Endothelial cell of umbilical vein (primary cell): Measurements from ENCODE around the gene SLC25A33. TPM values are rescaled to one million over a fixed set of nuclear protein-coding genes. Genes with fewer than 3 reads are reported as not detected.

ENCODE experiments used
- BruUV-seq: library from RNA; stranded (reverse); fragments of 400-500 nt; replicated peaks from 2 replicates; lab custom pipeline; 2021; lab: Mats Ljungman, UMichigan
- CTCF ChIA-PET: fragments of 300-600, 350-600 bp; sonication (Branson Sonifier 250); formaldehyde crosslinking; loops from one replicate; lab custom pipeline; 2021; ENCODE audit warnings: antibody characterized with exemption, inconsistent platforms; lab: Charles Lee
- POLR2A ChIA-PET: fragments of 300-600, 350-600 bp; sonication (Branson Sonifier 250); formaldehyde crosslinking; loops from one replicate; lab custom pipeline; 2021; ENCODE audit warnings: antibody characterized with exemption, inconsistent platforms; lab: Charles Lee
- DNase-seq: peaks from one replicate; pipeline ENCODE4 v3.0.0-alpha.2; 2011; ENCODE audit warnings: low read depth, low spot score
- FAIRE-seq: peaks from 2 replicates; lab custom pipeline; 2011; peaks lifted over from hg19 to GRCh38; lab: Jason Lieb, UNC
- H2AFZ ChIP-seq: 2 replicates; pipeline ENCODE4 v1.6.0; 2012; ENCODE audit warnings: low read depth, low read length, control low read depth, inconsistent platforms
- H3K27ac ChIP-seq: 2 replicates; pipeline ENCODE4 v1.5.1; 2011; ENCODE audit warnings: low read depth, mild to moderate bottlenecking, control low read depth, low read length, moderate library complexity; ENCODE audit not compliant: insufficient read depth
- H3K27me3 ChIP-seq, 2 experiments: 2 replicates each; pipeline versions ENCODE4 v1.6.0 to v1.6.1; 2011; ENCODE audit warnings: low read length in 2 of 2, mixed read lengths in 1 of 2; ENCODE audit not compliant: control insufficient read depth in 2 of 2, insufficient read depth in 2 of 2
- H3K36me3 ChIP-seq, 2 experiments: 2 replicates in 1 of 2; 3 replicates in 1 of 2; pipeline ENCODE4 v1.5.1; 2011; ENCODE audit warnings: low read length in 2 of 2, mild to moderate bottlenecking in 1 of 2, moderate library complexity in 1 of 2; ENCODE audit not compliant: control insufficient read depth in 2 of 2, insufficient read depth in 2 of 2; ENCODE audit errors: extremely low read depth in 1 of 2
- H3K4me1 ChIP-seq: 3 replicates; pipeline ENCODE4 v1.5.1; 2011; ENCODE audit warnings: mild to moderate bottlenecking, low read length; ENCODE audit not compliant: control insufficient read depth, insufficient read depth; ENCODE audit errors: extremely low read depth
- H3K4me2 ChIP-seq: 2 replicates; pipeline ENCODE4 v1.6.1; 2011; ENCODE audit warnings: low read length, control low read depth, mixed read lengths; ENCODE audit not compliant: insufficient read depth
- H3K4me3 ChIP-seq, 3 experiments: fragments of 200-600 bp in 1 of 3; sonication (generic), shearing (Covaris generic) in 1 of 3; replicated peaks in 1 of 3; 2 replicates each; pipeline ENCODE4 v1.5.1; 2011 to 2016; ENCODE audit warnings: control low read depth in 3 of 3, low read length in 3 of 3, mild to moderate bottlenecking in 2 of 3, inconsistent platforms in 1 of 3, low read depth in 1 of 3, moderate library complexity in 1 of 3; ENCODE audit not compliant: insufficient read depth in 1 of 3
- H3K79me2 ChIP-seq: 2 replicates; pipeline ENCODE4 v1.6.0; 2012; ENCODE audit warnings: low read length, inconsistent platforms; ENCODE audit not compliant: control insufficient read depth, insufficient read depth
- H3K9ac ChIP-seq: replicated peaks from 2 replicates; pipeline ENCODE3; 2011; ENCODE audit warnings: low read length, control low read depth; ENCODE audit not compliant: insufficient read depth; ENCODE audit errors: extremely low read depth
- H3K9me1 ChIP-seq: replicated peaks from 3 replicates; pipeline ENCODE4 v1.6.0; 2011; ENCODE audit warnings: mild to moderate bottlenecking, low read length; ENCODE audit not compliant: control insufficient read depth, insufficient read depth; ENCODE audit errors: extremely low read depth
- H3K9me3 ChIP-seq: replicated peaks from 2 replicates; pipeline ENCODE4 v1.5.1; 2012; ENCODE audit warnings: low read length, inconsistent platforms; ENCODE audit not compliant: control insufficient read depth, insufficient read depth
- H4K20me1 ChIP-seq: replicated peaks from 2 replicates; pipeline ENCODE3; 2011; ENCODE audit warnings: mild to moderate bottlenecking, low read length; ENCODE audit not compliant: control insufficient read depth, insufficient read depth; ENCODE audit errors: extremely low read depth
- EZH2 ChIP-seq: IDR thresholded peaks from 2 replicates; pipeline ENCODE4 v1.6.1; 2012; ENCODE audit warnings: borderline replicate concordance, low read depth, mild to moderate bottlenecking, moderate library complexity, low read length, inconsistent platforms; ENCODE audit not compliant: severe bottlenecking
- FOS ChIP-seq: IDR thresholded peaks from 2 replicates; pipeline ENCODE4 v1.6.1; 2011; ENCODE audit warnings: mild to moderate bottlenecking, low read length, moderate library complexity, borderline replicate concordance; ENCODE audit not compliant: insufficient read depth
- GATA2 ChIP-seq: IDR thresholded peaks from 2 replicates; pipeline ENCODE4 v1.7.0; 2011; ENCODE audit warnings: low read depth, mild to moderate bottlenecking, moderate library complexity, mixed read lengths, low read length; ENCODE audit not compliant: insufficient read length, insufficient read depth
- JUN ChIP-seq: IDR thresholded peaks from 2 replicates; pipeline ENCODE4 v1.6.1; 2011; ENCODE audit warnings: borderline replicate concordance, low read depth; ENCODE audit not compliant: insufficient read length, insufficient read depth
- MYC ChIP-seq: IDR thresholded peaks from one replicate; pipeline ENCODE4 v1.6.1; 2011; ENCODE audit warnings: mild to moderate bottlenecking, low read depth, low read length
- POLR2A ChIP-seq: IDR thresholded peaks from 2 replicates; pipeline ENCODE4 v1.6.1; 2012; ENCODE audit warnings: low read depth, mild to moderate bottlenecking, control low read depth, low read length
- POLR2AphosphoS5 ChIP-seq: IDR thresholded peaks from 2 replicates; pipeline ENCODE4 v1.6.1; 2012; ENCODE audit warnings: low read depth, mild to moderate bottlenecking, control low read depth, low read length, moderate library complexity; ENCODE audit not compliant: insufficient read depth
- dilution Hi-C: fragments of 300-500 bp; cut with MboI; formaldehyde crosslinking; loops from one replicate; pipeline ENCODE4 v1.15.0; 2019; ENCODE audit warnings: low sequenced_read_pairs; ENCODE audit not compliant: extremely low pct_ligation_motif_present
- intact Hi-C: fragments of 100-400 bp; cut with micrococcal nuclease; formaldehyde crosslinking; loops from one replicate; pipeline ENCODE4 v1.10.0; 2022
- polyA plus RNA-seq, 4 experiments: library from polyadenylated mRNA; depleted of rRNA in 3 of 4; stranded (reverse) in 3 of 4; unstranded in 1 of 4; fragments of >200 nt; gene quantifications; 2 replicates each; pipeline versions ENCODE4 v1.2.1 to v1.2.3, GENCODE V29; 2011 to 2012; ENCODE audit warnings: missing spikeins in 1 of 4
- total RNA-seq: library from RNA; stranded (reverse); gene quantifications from 2 replicates; pipeline ENCODE4 v1.2.3, GENCODE V29; 2021
- TF ChIP-seq, protein P1 (sequence below): IDR thresholded peaks from 2 replicates; pipeline ENCODE4 v1.6.1; 2011; ENCODE audit not compliant: insufficient read depth, insufficient read length
- TF ChIP-seq, protein P2 (sequence below), 2 donors: IDR thresholded peaks; 1 replicate in 1 of 2; 2 replicates in 1 of 2; pipeline ENCODE4 v1.5.1; 2011; ENCODE audit warnings: low read length in 2 of 2, mild to moderate bottlenecking in 2 of 2, moderate library complexity in 2 of 2, control low read depth in 1 of 2, inconsistent platforms in 1 of 2, low read depth in 1 of 2; ENCODE audit not compliant: insufficient read depth in 1 of 2; ENCODE audit errors: extremely low read depth in 1 of 2

SLC25A33 gene
- total and polyA plus RNA-seq, 2 donors (not counting 3 experiments of a cell fraction or from before 2014, with no cell fraction given) = 3.8 to 6.6 TPM

DNA sequence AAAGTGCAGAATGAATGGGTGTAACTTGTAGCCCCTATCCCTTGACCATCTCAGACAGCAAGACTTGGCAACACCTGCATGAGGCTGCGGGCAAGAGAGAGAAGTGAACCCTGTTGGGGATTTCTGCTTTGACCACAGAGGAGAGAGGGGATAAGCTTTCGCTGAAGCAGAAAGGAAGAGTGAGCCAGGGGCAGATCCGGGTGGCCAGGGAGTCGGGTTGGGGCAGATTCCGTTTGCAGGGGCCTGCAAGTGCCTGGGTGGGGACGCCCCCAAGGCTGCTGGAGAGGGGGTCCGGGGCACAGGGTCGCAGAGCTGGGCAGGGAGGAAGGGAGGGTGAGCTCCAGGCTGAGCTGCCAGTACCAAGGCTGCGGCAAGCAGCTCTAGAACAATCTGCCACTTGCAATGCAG is 86.9 kb downstream of the SLC25A33 start:
- TF ChIP-seq JUN = no peak
- TF ChIP-seq EZH2 = no peak
- TF ChIP-seq GATA2 = no peak
- TF ChIP-seq, protein P1, sequence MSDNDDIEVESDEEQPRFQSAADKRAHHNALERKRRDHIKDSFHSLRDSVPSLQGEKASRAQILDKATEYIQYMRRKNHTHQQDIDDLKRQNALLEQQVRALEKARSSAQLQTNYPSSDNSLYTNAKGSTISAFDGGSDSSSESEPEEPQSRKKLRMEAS = no peak
- TF ChIP-seq MYC = no peak
- no peak for TF ChIP-seq POLR2A
- TF ChIP-seq POLR2AphosphoS5 = no peak
- TF ChIP-seq, protein P2, sequence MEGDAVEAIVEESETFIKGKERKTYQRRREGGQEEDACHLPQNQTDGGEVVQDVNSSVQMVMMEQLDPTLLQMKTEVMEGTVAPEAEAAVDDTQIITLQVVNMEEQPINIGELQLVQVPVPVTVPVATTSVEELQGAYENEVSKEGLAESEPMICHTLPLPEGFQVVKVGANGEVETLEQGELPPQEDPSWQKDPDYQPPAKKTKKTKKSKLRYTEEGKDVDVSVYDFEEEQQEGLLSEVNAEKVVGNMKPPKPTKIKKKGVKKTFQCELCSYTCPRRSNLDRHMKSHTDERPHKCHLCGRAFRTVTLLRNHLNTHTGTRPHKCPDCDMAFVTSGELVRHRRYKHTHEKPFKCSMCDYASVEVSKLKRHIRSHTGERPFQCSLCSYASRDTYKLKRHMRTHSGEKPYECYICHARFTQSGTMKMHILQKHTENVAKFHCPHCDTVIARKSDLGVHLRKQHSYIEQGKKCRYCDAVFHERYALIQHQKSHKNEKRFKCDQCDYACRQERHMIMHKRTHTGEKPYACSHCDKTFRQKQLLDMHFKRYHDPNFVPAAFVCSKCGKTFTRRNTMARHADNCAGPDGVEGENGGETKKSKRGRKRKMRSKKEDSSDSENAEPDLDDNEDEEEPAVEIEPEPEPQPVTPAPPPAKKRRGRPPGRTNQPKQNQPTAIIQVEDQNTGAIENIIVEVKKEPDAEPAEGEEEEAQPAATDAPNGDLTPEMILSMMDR (IDR thresholded peaks at IDR 0.05; ENCODE audit: extremely low read depth in 1 of 2, insufficient read depth in 1 of 2, low read depth in 1 of 2, low read length in 2 of 2) = no peak
- no peak for TF ChIP-seq FOS
- POLR2A ChIA-PET = no interaction called here
- no TSS peak for BruUV-seq
- CTCF ChIA-PET = interaction anchor here (0.5 to 4.1 kb wide), 16 partner anchors 9 to 584 kb away, joined by 3 to 19 read pairs (median 3); partner anchors contain the start of genes KIF1B, LZIC and NMNAT1
- H3K27ac ChIP-seq = no peak overlapping the region
- intact Hi-C loops = loop anchor here (10.0 kb wide), 1 partner anchor 799 kb away; no protein-coding TSS in a partner anchor
- dilution Hi-C loops = no loop called here
- H3K27me3 ChIP-seq = no peaks in the 10 kb centered on the region
- no peaks in the 10 kb centered on the region for H3K9me1 ChIP-seq
- no peaks in the 10 kb centered on the region for H3K4me1 ChIP-seq
- H3K4me3 ChIP-seq = no peak overlapping the region
- H2AFZ ChIP-seq = no peak overlapping the region
- no peak overlapping the region for H3K4me2 ChIP-seq
- no peak for FAIRE-seq
- no peak overlapping the region for H3K9ac ChIP-seq
- no peak for DNase-seq
- H3K36me3 ChIP-seq = no peaks in the 10 kb centered on the region
- H4K20me1 ChIP-seq = no peaks in the 10 kb centered on the region
- H3K9me3 ChIP-seq = no peaks in the 10 kb centered on the region
- H3K79me2 ChIP-seq = no peaks in the 10 kb centered on the region
